Suprapubic skin (tissue), 3 donors: ENCODE results near the gene TMEM263.

Experiments used
- POLR2A ChIP-seq, 2 donors: fragments of 450-650 bp; IDR thresholded peaks; one replicate each; pipeline ENCODE4 v1.6.1; 2017; ENCODE audit warnings: antibody characterized with exemption in 2 of 2, mild to moderate bottlenecking in 2 of 2, moderate library complexity in 2 of 2
- TF ChIP-seq, protein P1 (sequence below), 2 donors: fragments of 200-600 bp in 1 of 2; fragments of 450-650 bp in 1 of 2; sonication (generic) in 1 of 2; IDR thresholded peaks; one replicate each; pipeline ENCODE4 v1.5.1; 2016 to 2019; ENCODE audit warnings: antibody characterized with exemption in 2 of 2, mild to moderate bottlenecking in 1 of 2, moderate library complexity in 1 of 2

DNA sequence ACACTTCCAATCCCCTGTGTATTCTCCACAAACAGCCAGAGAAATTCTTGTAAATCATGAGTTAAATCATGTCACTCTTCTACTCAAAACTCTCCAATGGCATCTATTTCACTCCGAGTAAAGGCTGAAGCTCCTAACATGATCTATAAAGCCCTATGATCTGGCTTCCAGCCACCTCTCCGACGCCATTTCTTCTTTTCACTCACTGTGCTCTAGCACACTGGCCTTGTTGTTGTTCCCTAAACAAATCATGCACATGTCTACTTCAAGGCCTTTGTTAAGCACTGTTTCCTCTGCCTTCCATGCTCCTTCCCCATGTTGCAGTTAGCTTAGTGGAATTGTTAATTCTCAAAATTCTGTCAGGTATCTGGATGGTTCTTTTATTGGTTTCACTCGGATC is 61.3 kb downstream of the TMEM263 start:
- TF ChIP-seq POLR2A (IDR thresholded peaks at IDR 0.05): no peak
- TF ChIP-seq, protein P1, sequence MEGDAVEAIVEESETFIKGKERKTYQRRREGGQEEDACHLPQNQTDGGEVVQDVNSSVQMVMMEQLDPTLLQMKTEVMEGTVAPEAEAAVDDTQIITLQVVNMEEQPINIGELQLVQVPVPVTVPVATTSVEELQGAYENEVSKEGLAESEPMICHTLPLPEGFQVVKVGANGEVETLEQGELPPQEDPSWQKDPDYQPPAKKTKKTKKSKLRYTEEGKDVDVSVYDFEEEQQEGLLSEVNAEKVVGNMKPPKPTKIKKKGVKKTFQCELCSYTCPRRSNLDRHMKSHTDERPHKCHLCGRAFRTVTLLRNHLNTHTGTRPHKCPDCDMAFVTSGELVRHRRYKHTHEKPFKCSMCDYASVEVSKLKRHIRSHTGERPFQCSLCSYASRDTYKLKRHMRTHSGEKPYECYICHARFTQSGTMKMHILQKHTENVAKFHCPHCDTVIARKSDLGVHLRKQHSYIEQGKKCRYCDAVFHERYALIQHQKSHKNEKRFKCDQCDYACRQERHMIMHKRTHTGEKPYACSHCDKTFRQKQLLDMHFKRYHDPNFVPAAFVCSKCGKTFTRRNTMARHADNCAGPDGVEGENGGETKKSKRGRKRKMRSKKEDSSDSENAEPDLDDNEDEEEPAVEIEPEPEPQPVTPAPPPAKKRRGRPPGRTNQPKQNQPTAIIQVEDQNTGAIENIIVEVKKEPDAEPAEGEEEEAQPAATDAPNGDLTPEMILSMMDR (IDR thresholded peaks at IDR 0.05): no peak
